ENCODE measurements around the gene PARD3. TPM values are rescaled to one million over a fixed set of nuclear protein-coding genes. Genes with fewer than 3 reads are reported as not detected.

Gene PARD3
- total and polyA plus RNA-seq, 2 donors (not counting 3 experiments of a cell fraction or from before 2014, with no cell fraction given), result 7.3 to 24.1 TPM

DNA sequence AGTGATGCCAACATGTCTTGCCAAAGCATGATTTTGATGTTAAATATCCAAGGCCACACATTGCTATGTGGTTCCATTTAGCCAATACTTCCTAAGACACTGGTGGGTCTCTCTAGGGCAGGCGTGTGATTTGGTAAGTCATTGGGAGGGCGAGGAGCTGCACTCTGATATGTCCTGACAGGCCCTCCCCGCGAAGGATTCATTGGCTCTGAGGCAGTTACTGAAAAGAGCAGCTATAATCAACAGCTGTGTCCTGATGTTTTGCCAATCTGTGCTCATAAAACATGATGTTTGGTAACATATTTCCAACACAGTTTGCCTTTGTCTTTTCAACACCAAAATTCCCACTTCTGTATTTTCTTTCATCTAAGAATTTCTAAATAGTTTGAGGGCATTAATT, 646.7 kb downstream of the PARD3 start:
- H3K36me3 ChIP-seq (ENCODE audit: control insufficient read depth in 2 of 2, extremely low read depth in 1 of 2, insufficient read depth in 2 of 2, low read length in 2 of 2), result no peaks in the 10 kb centered on the region
- no peak overlapping the region for H2AFZ ChIP-seq (ENCODE audit: low read depth, low read length)
- dilution Hi-C loops (cut with MboI; ENCODE audit: extremely low pct_ligation_motif_present, low sequenced_read_pairs) (no loop called here), intact Hi-C loops (cut with micrococcal nuclease) (no loop called here)
- H4K20me1 ChIP-seq (replicated peaks; ENCODE audit: control insufficient read depth, extremely low read depth, insufficient read depth, low read length), result no peaks in the 10 kb centered on the region
- no peaks in the 10 kb centered on the region for H3K9me3 ChIP-seq (replicated peaks; ENCODE audit: control insufficient read depth, insufficient read depth, low read length)
- FAIRE-seq (no peak), DNase-seq (ENCODE audit: low read depth, low spot score) (no peak)
- H3K9ac ChIP-seq (replicated peaks; ENCODE audit: extremely low read depth, insufficient read depth, low read length), result no peak overlapping the region
- H3K4me1 ChIP-seq (ENCODE audit: control insufficient read depth, extremely low read depth, insufficient read depth, low read length), result no peaks in the 10 kb centered on the region
- no peaks in the 10 kb centered on the region for H3K79me2 ChIP-seq (ENCODE audit: control insufficient read depth, insufficient read depth, low read length)
- POLR2A ChIA-PET, result no interaction called here
- H3K27me3 ChIP-seq (ENCODE audit: control insufficient read depth in 2 of 2, insufficient read depth in 2 of 2, low read length in 2 of 2), result no peaks in the 10 kb centered on the region
- no peaks in the 10 kb centered on the region for H3K9me1 ChIP-seq (replicated peaks; ENCODE audit: control insufficient read depth, extremely low read depth, insufficient read depth, low read length)
- no peak overlapping the region for H3K4me2 ChIP-seq (ENCODE audit: insufficient read depth, low read length)
- H3K27ac ChIP-seq (ENCODE audit: insufficient read depth, low read depth, low read length), result no peak overlapping the region
- H3K4me3 ChIP-seq (replicated peaks in 1 of 3; ENCODE audit: insufficient read depth in 1 of 3, low read depth in 1 of 3, low read length in 3 of 3), result no peak overlapping the region
- no TSS peak for BruUV-seq (replicated peaks)
- TF ChIP-seq JUN (IDR thresholded peaks at IDR 0.05; ENCODE audit: borderline replicate concordance, insufficient read depth, insufficient read length, low read depth) (no peak), EZH2 (IDR thresholded peaks at IDR 0.05; ENCODE audit: borderline replicate concordance, low read depth, low read length, severe bottlenecking) (no peak), GATA2 (IDR thresholded peaks at IDR 0.05; ENCODE audit: insufficient read depth, insufficient read length, low read depth, low read length) (no peak), FOS (IDR thresholded peaks at IDR 0.05; ENCODE audit: borderline replicate concordance, insufficient read depth, low read length) (no peak)
- CTCF ChIA-PET, result interaction anchor here (0.9 to 1.4 kb wide), 2 partner anchors 16 to 155 kb away, joined by 3 read pairs; no protein-coding TSS in a partner anchor

DNA sequence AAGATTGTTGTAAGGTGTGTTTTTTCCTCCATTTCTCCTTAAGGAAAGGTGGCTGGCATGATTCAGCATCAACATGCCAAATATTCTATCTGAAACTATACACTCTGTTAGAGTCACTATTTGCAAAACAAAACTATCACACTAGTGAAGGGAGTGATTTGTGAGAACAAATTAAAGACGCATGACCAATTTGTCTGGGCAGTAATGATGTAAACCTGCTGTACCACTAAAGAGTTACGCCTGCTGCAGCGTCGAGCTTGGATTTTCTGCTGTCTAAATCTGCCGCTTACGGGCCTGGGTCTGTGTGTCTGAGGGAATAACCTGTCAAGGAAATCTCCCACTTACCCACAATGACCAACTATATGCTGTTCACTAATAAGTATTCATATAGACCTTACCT, 648.3 kb downstream of the PARD3 start:
- POLR2A ChIA-PET, result no interaction called here
- no peaks in the 10 kb centered on the region for H3K9me3 ChIP-seq (replicated peaks; ENCODE audit: control insufficient read depth, insufficient read depth, low read length)

More for the DNA sequence above, 648.3 kb downstream of the PARD3 start:
- no peaks in the 10 kb centered on the region for H3K79me2 ChIP-seq (ENCODE audit: control insufficient read depth, insufficient read depth, low read length)
- BruUV-seq (replicated peaks), result no TSS peak
- H3K27me3 ChIP-seq (ENCODE audit: control insufficient read depth in 2 of 2, insufficient read depth in 2 of 2, low read length in 2 of 2), result no peaks in the 10 kb centered on the region
- TF ChIP-seq FOS (IDR thresholded peaks at IDR 0.05; ENCODE audit: borderline replicate concordance, insufficient read depth, low read length) (no peak), EZH2 (IDR thresholded peaks at IDR 0.05; ENCODE audit: borderline replicate concordance, low read depth, low read length, severe bottlenecking) (no peak), MYC (IDR thresholded peaks at IDR 0.05; ENCODE audit: low read depth, low read length) (no peak), GATA2 (IDR thresholded peaks at IDR 0.05; ENCODE audit: insufficient read depth, insufficient read length, low read depth, low read length) (no peak), POLR2AphosphoS5 (IDR thresholded peaks at IDR 0.05; ENCODE audit: insufficient read depth, low read depth, low read length) (no peak), JUN (IDR thresholded peaks at IDR 0.05; ENCODE audit: borderline replicate concordance, insufficient read depth, insufficient read length, low read depth) (no peak), POLR2A (IDR thresholded peaks at IDR 0.05; ENCODE audit: low read depth, low read length) (no peak)
- TF ChIP-seq, protein P1, sequence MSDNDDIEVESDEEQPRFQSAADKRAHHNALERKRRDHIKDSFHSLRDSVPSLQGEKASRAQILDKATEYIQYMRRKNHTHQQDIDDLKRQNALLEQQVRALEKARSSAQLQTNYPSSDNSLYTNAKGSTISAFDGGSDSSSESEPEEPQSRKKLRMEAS (IDR thresholded peaks at IDR 0.05; ENCODE audit: insufficient read depth, insufficient read length), result no peak
- TF ChIP-seq, protein P2, sequence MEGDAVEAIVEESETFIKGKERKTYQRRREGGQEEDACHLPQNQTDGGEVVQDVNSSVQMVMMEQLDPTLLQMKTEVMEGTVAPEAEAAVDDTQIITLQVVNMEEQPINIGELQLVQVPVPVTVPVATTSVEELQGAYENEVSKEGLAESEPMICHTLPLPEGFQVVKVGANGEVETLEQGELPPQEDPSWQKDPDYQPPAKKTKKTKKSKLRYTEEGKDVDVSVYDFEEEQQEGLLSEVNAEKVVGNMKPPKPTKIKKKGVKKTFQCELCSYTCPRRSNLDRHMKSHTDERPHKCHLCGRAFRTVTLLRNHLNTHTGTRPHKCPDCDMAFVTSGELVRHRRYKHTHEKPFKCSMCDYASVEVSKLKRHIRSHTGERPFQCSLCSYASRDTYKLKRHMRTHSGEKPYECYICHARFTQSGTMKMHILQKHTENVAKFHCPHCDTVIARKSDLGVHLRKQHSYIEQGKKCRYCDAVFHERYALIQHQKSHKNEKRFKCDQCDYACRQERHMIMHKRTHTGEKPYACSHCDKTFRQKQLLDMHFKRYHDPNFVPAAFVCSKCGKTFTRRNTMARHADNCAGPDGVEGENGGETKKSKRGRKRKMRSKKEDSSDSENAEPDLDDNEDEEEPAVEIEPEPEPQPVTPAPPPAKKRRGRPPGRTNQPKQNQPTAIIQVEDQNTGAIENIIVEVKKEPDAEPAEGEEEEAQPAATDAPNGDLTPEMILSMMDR (IDR thresholded peaks at IDR 0.05; ENCODE audit: extremely low read depth in 1 of 2, insufficient read depth in 1 of 2, low read depth in 1 of 2, low read length in 2 of 2), result no peak
- dilution Hi-C loops (cut with MboI; ENCODE audit: extremely low pct_ligation_motif_present, low sequenced_read_pairs), result no loop called here
- no peak overlapping the region for H3K27ac ChIP-seq (ENCODE audit: insufficient read depth, low read depth, low read length)
- intact Hi-C loops (cut with micrococcal nuclease), result no loop called here
- no peaks in the 10 kb centered on the region for H3K36me3 ChIP-seq (ENCODE audit: control insufficient read depth in 2 of 2, extremely low read depth in 1 of 2, insufficient read depth in 2 of 2, low read length in 2 of 2)
- H3K9me1 ChIP-seq (replicated peaks; ENCODE audit: control insufficient read depth, extremely low read depth, insufficient read depth, low read length), result no peaks in the 10 kb centered on the region
- no peak overlapping the region for H3K4me3 ChIP-seq (replicated peaks in 1 of 3; ENCODE audit: insufficient read depth in 1 of 3, low read depth in 1 of 3, low read length in 3 of 3)
- DNase-seq (ENCODE audit: low read depth, low spot score), result no peak
- H4K20me1 ChIP-seq (replicated peaks; ENCODE audit: control insufficient read depth, extremely low read depth, insufficient read depth, low read length), result no peaks in the 10 kb centered on the region
- H2AFZ ChIP-seq (ENCODE audit: low read depth, low read length), result no peak overlapping the region
- H3K4me1 ChIP-seq (ENCODE audit: control insufficient read depth, extremely low read depth, insufficient read depth, low read length), result no peaks in the 10 kb centered on the region
- no peak overlapping the region for H3K4me2 ChIP-seq (ENCODE audit: insufficient read depth, low read length)
- CTCF ChIA-PET, result interaction anchor here (1.1 to 1.6 kb wide), 2 partner anchors 10 to 29 kb away, joined by 3 to 5 read pairs; no protein-coding TSS in a partner anchor
- FAIRE-seq, result no peak
- no peak overlapping the region for H3K9ac ChIP-seq (replicated peaks; ENCODE audit: extremely low read depth, insufficient read depth, low read length)
